Measurements from ENCODE around the gene TIGD7.

The TIGD7 gene

GRCh38 chr16:3305109-3306068 lies at the start of gene TIGD7, which contains the start of gene ZNF75A:
TIGD7 (minus strand) TSS chr16:3305430; CDS start chr16:3300614, 4,816 bp downstream.
ZNF75A (plus strand) TSS chr16:3305497; CDS start chr16:3308429, 2,932 bp downstream.
- Histone ChIP-seq H3F3A (ENCODE audit: insufficient read depth) (no peaks in the 10 kb centered on the region), H3K4me3 (ENCODE audit: insufficient read depth, low read length, poor library complexity, severe bottlenecking) (peak within 1 kb of the TSS; percentile 51), H3K27me3 (ENCODE audit: low read length) (no peaks in the 10 kb centered on the region), H3K9ac (ENCODE audit: low read length) (peak within 1 kb of the TSS; percentile 47), H3K9me3 (ENCODE audit: insufficient read depth, low read length) (no peaks in the 10 kb centered on the region), H3K36me3 (ENCODE audit: low read length) (no peaks in the 10 kb centered on the region), H2AFZ (ENCODE audit: low read depth, low read length, severe bottlenecking) (peak within 1 kb of the TSS; percentile 61), H3K27ac (ENCODE audit: low read depth, low read length) (peak within 1 kb of the TSS; percentile 48), H4K20me1 (ENCODE audit: low read depth, low read length) (no peaks in the 10 kb centered on the region), H3K9me2 (replicated peaks; ENCODE audit: insufficient read depth, low read length) (no peaks in the 10 kb centered on the region), H3K79me2 (ENCODE audit: insufficient read depth, low read length) (no peaks in the 10 kb centered on the region), H3K4me2 (ENCODE audit: low read depth, low read length, poor library complexity, severe bottlenecking) (peak within 1 kb of the TSS; percentile 55)
- TF ChIP-seq CTCF (IDR thresholded peaks at IDR 0.05; ENCODE audit: insufficient read depth, low read length, poor library complexity, severe bottlenecking) (no peak), EZH2phosphoT487 (conservative IDR thresholded peaks at IDR 0.05; ENCODE audit: low read length) (no peak)

DNA sequence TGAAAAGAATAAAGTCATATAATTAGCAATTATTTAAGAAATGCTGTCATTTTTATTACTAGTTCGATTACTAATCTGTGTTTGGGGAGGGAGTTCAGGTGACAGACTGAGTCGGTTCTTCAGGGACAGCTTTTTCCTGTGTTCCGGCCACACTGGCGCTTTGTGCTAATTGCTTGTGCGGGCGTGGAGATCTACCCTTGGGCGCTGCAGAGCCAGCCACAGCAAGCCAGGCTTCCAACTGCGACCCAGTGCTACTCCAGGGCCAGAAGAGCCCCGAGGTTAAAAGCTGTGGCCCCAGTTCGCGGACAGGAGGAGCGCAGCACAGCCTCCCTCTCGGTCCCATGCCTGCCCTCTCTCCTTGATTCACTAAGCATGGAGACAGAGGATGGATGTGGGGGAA lies 43.9 kb upstream of the TIGD7 start:
- Histone ChIP-seq H3K9me2 (replicated peaks; ENCODE audit: insufficient read depth, low read length) (no peaks in the 10 kb centered on the region), H3K4me3 (ENCODE audit: insufficient read depth, low read length, poor library complexity, severe bottlenecking) (peak overlapping the region; percentile 27), H3K27ac (ENCODE audit: low read depth, low read length) (peak overlapping the region; percentile 95), H3F3A (ENCODE audit: insufficient read depth) (peaks cover 39% of the 10 kb centered on the region), H3K79me2 (ENCODE audit: insufficient read depth, low read length) (no peaks in the 10 kb centered on the region), H2AFZ (ENCODE audit: low read depth, low read length, severe bottlenecking) (peak overlapping the region; percentile 12), H3K27me3 (ENCODE audit: low read length) (no peaks in the 10 kb centered on the region), H3K9me3 (ENCODE audit: insufficient read depth, low read length) (no peaks in the 10 kb centered on the region), H3K4me2 (ENCODE audit: low read depth, low read length, poor library complexity, severe bottlenecking) (peak overlapping the region; percentile 58), H3K9ac (ENCODE audit: low read length) (peak overlapping the region; percentile 56), H3K36me3 (ENCODE audit: low read length) (no peaks in the 10 kb centered on the region), H4K20me1 (ENCODE audit: low read depth, low read length) (no peaks in the 10 kb centered on the region)
- TF ChIP-seq CTCF (IDR thresholded peaks at IDR 0.05; ENCODE audit: insufficient read depth, low read length, poor library complexity, severe bottlenecking) (no peak), EZH2phosphoT487 (conservative IDR thresholded peaks at IDR 0.05; ENCODE audit: low read length) (no peak)

DNA sequence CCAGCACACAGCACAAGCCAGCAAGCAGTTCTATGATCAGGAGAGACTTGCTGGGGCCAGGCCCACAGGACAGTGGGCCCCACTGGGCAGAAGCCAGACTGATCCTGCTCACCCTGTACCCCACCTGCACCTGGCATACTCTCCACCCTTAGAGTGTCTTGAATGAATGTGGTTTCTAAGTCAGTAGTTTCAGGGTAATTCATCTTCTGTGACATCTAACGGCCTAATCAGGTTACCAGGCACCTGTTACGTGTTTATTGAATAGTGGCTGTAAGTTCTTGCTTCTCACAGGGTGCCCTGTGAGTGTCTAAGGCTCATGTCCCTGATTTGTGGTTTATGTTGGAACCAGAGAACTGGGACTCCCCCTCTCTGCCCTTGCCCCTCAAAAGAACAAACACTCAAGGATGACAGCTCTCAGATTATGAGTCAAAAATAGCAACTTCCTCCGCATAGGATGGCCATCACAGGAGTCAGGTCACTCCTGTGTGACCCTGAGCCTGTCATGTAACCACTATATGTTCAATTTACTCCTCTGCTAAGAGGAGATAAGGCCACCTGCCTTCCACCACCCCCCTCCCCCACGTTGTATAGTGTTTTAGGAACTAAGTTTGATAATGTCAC lies 43.4 kb upstream of the TIGD7 start:
- Histone ChIP-seq H3K9me3 (ENCODE audit: insufficient read depth, low read length) (no peaks in the 10 kb centered on the region), H3K4me2 (ENCODE audit: low read depth, low read length, poor library complexity, severe bottlenecking) (peak overlapping the region; percentile 58), H3K9me2 (replicated peaks; ENCODE audit: insufficient read depth, low read length) (no peaks in the 10 kb centered on the region), H3K27ac (ENCODE audit: low read depth, low read length) (peak overlapping the region; percentile 95), H3K4me3 (ENCODE audit: insufficient read depth, low read length, poor library complexity, severe bottlenecking) (peak overlapping the region; percentile 27), H3K9ac (ENCODE audit: low read length) (peak overlapping the region; percentile 56), H3K79me2 (ENCODE audit: insufficient read depth, low read length) (no peaks in the 10 kb centered on the region), H2AFZ (ENCODE audit: low read depth, low read length, severe bottlenecking) (peak overlapping the region; percentile 12), H3K36me3 (ENCODE audit: low read length) (no peaks in the 10 kb centered on the region), H4K20me1 (ENCODE audit: low read depth, low read length) (no peaks in the 10 kb centered on the region), H3K27me3 (ENCODE audit: low read length) (no peaks in the 10 kb centered on the region), H3F3A (ENCODE audit: insufficient read depth) (peaks cover 39% of the 10 kb centered on the region)
- TF ChIP-seq CTCF (IDR thresholded peaks at IDR 0.05; ENCODE audit: insufficient read depth, low read length, poor library complexity, severe bottlenecking) (no peak), EZH2phosphoT487 (conservative IDR thresholded peaks at IDR 0.05; ENCODE audit: low read length) (no peak)
